HS-5 (cell line): ENCODE data around the gene ARHGEF38.
"Not testable (repeated sequence)": the region's sequence is repeated elsewhere in the genome, so short reads cannot be mapped to it uniquely, and the experiment has no call there.

Experiments
- DNase-seq: peaks from one replicate; pipeline ENCODE4 v3.0.0-alpha.2; 2012; ENCODE audit warnings: low read depth

The ARHGEF38 gene

DNA sequence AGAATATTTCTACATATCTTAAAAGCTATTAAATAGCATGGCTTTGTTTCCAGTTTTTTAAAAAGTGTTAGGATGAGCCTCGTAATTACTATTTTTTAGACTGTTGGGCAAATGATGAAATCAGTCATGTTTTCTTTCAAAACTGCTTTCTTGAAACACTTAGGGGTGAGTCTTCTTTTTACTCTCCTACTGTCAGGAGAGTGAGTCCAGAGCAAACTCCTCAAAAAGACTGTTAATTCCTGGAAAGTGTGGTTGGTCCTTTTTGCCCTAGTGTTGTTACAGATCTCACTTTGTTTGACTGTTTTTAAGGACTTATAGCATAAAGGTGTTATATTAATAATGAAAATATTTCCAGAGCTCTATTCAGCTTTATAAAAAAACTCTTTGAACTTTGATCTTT, 162.5 kb downstream of the ARHGEF38 start:
- no peak for DNase-seq

GRCh38 chr4:105715692-105716278, 163.4 kb downstream of the ARHGEF38 start:
- DNase-seq, result no peak

DNA sequence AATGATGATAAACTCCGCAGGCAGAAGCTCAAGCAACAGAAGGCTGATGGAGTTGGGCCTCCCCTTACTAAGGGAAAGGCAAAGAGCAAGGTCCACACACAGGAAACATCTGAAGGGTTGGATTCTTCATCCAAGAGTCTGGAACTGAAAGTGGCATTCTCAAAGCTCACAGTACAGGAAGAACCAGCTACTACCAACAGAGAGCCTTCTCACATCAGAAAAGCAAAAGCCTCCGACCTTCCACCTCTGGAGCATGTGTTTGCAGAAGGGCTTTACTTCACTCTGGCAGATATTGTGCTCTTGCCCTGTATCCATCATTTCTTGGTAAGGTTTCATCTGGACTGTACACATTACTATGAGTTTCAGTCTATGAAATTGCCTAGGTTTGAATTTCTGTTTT, 166.8 kb downstream of the ARHGEF38 start:
- no peak for DNase-seq

DNA sequence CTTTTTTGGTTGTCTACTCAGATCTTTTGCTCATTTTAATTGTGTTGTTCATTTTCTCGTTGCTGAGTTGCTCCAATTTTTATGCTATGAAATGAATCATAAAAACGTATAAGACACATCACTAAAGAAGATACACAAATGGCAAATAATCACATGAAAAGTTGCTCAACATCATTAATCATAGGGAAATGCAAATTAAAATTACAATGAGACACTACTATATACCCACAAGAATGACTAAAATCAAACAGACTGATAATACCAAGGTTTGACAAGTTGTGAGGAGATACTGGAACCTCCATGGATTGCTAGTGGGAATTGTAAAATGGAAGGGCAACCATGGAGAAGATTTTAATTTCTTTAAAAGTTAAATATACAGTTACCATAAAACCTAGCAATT, 173.2 kb downstream of the ARHGEF38 start:
- DNase-seq, result no peak

DNA sequence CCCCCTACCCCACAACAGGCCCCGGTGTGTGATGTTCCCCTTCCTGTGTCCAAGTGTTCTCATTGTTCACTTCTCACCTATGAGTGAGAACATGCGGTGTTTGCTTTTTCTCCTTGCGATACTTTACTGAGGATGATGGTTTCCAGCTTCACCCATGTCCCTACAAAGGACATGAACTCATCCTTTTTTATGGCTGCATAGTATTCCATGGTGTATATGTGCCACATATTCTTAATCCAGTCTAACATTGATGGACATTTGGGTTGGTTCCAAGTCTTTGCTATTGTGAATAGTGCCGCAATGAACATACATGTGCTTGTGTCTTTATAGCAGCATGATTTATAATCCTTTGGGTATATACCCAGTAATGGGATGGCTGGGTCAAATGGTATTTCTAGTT, 177.5 kb downstream of the ARHGEF38 start:
- not testable (repeated sequence) for DNase-seq
